ENCODE results near the gene FANCD2.
"Not testable (repeated sequence)": the region's sequence is repeated elsewhere in the genome, so short reads cannot be mapped to it uniquely, and the experiment has no call there.

DNA sequence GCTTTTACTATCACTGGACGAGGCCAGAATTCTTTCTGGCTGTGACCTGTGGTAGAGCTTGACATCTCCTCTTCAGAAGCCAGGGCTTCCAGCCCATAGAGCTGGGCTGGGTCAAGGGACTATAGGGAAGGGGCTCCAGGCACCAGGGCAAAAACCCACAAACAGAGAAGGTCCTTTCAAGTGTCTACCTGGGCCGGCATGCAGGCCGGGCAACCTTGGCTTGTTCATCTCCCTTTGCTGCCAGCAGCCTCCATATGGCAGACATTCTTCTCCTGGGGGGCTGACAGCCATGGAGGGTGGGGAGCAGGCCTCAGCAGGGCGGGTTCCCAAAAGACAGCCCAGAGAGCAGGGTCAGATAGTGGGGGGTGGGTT, 18.0 kb upstream of the FANCD2 start:
- not testable (repeated sequence) for TF ChIP-seq CTCF (conservative IDR thresholded peaks at IDR 0.05; ENCODE audit: low read depth, low read length); EZH2 (IDR thresholded peaks at IDR 0.05; ENCODE audit: borderline replicate concordance, low read depth, low read length, poor library complexity, severe bottlenecking)
